Ishikawa (cell line): Measurements from ENCODE around the gene TMEM40.

ENCODE experiments used
- CEBPB ChIP-seq: IDR thresholded peaks from 2 replicates; pipeline ENCODE4 v1.6.1; 2012
- CREB1 ChIP-seq: IDR thresholded peaks from 2 replicates; pipeline ENCODE4 v1.6.1; 2012; ENCODE audit warnings: low read depth
- EGR1 ChIP-seq: IDR thresholded peaks from 2 replicates; pipeline ENCODE4 v1.6.1; 2012
- EP300 ChIP-seq: IDR thresholded peaks from 2 replicates; pipeline ENCODE4 v1.6.1; 2012; ENCODE audit warnings: borderline replicate concordance
- FOXM1 ChIP-seq: IDR thresholded peaks from 2 replicates; pipeline ENCODE4 v1.6.1; 2012; ENCODE audit warnings: low read depth, borderline replicate concordance
- MAX ChIP-seq: IDR thresholded peaks from 2 replicates; pipeline ENCODE4 v1.6.1; 2012
- NFIC ChIP-seq: IDR thresholded peaks from 2 replicates; pipeline ENCODE4 v1.6.1; 2012
- RAD21 ChIP-seq: IDR thresholded peaks from 2 replicates; pipeline ENCODE4 v1.6.1; 2012; ENCODE audit warnings: low read depth
- REST ChIP-seq: IDR thresholded peaks from 2 replicates; pipeline ENCODE4 v1.6.1; 2012; ENCODE audit warnings: low read depth, mild to moderate bottlenecking
- TAF1 ChIP-seq: IDR thresholded peaks from 2 replicates; pipeline ENCODE4 v1.6.1; 2012; ENCODE audit warnings: low read depth, mild to moderate bottlenecking
- TCF12 ChIP-seq: IDR thresholded peaks from 2 replicates; pipeline ENCODE4 v1.6.1; 2012; ENCODE audit warnings: low read depth
- YY1 ChIP-seq: IDR thresholded peaks from 2 replicates; pipeline ENCODE4 v1.6.1; 2012; ENCODE audit warnings: low read depth
- ZBTB7A ChIP-seq: IDR thresholded peaks from 2 replicates; pipeline ENCODE4 v1.6.1; 2012; ENCODE audit warnings: low read depth
- TF ChIP-seq, protein P1 (sequence below): IDR thresholded peaks from 2 replicates; pipeline ENCODE4 v1.6.1; 2012

GRCh38 chr3:12742330-12743107, 16.5 kb downstream of the TMEM40 start:
- TF ChIP-seq EP300, result no peak
- no peak for TF ChIP-seq EGR1
- TF ChIP-seq RAD21, result no peak
- TF ChIP-seq TCF12, result no peak
- TF ChIP-seq YY1, result no peak
- TF ChIP-seq CREB1, result no peak
- no peak for TF ChIP-seq CEBPB
- no peak for TF ChIP-seq MAX
- TF ChIP-seq NFIC, result no peak
- no peak for TF ChIP-seq TAF1
- no peak for TF ChIP-seq FOXM1
- TF ChIP-seq REST, result no peak
- TF ChIP-seq, protein P1, sequence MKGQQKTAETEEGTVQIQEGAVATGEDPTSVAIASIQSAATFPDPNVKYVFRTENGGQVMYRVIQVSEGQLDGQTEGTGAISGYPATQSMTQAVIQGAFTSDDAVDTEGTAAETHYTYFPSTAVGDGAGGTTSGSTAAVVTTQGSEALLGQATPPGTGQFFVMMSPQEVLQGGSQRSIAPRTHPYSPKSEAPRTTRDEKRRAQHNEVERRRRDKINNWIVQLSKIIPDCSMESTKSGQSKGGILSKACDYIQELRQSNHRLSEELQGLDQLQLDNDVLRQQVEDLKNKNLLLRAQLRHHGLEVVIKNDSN, result no peak
- no peak for TF ChIP-seq ZBTB7A
